Stimulated activated CD8-positive, alpha-beta memory T cell treated with anti-CD3 and anti-CD28 coated beads, Interleukin-15, amount 100 ng/mL, for 4 hours (primary cell): ENCODE data around the gene TLK2.
"Not testable (repeated sequence)": the region's sequence is repeated elsewhere in the genome, so short reads cannot be mapped to it uniquely, and the experiment has no call there.

Source experiments
- DNase-seq, 2 donors: peaks; one replicate each; pipeline ENCODE4 v3.0.0-alpha.2; 2020; ENCODE audit warnings: low read depth in 2 of 2

The TLK2 gene

GRCh38 chr17:62600805-62601204 is 122.2 kb downstream of the TLK2 start:
- DNase-seq, result no peak

GRCh38 chr17:62601471-62601870 is 122.8 kb downstream of the TLK2 start:
- DNase-seq, result no peak

GRCh38 chr17:62603783-62604182 is 125.2 kb downstream of the TLK2 start:
- DNase-seq, result not testable (repeated sequence)

- no peak for DNase-seq
Measured at GRCh38 chr17:62605588-62605987, 127.0 kb downstream of the TLK2 start.

- no peak for DNase-seq
Measured at GRCh38 chr17:62611292-62611691, 132.7 kb downstream of the TLK2 start.

GRCh38 chr17:62611728-62612127 is 133.1 kb downstream of the TLK2 start:
- DNase-seq, result no peak

- not testable (repeated sequence) for DNase-seq
Measured at GRCh38 chr17:62612289-62612688, 133.7 kb downstream of the TLK2 start.

- DNase-seq, result not testable (repeated sequence)
Measured at GRCh38 chr17:62613095-62613494, 134.5 kb downstream of the TLK2 start.

- no peak for DNase-seq
Measured at GRCh38 chr17:62614142-62614541, 135.5 kb downstream of the TLK2 start.

GRCh38 chr17:62615503-62615902 is 136.9 kb downstream of the TLK2 start:
- no peak for DNase-seq

- no peak for DNase-seq
Measured at GRCh38 chr17:62616993-62617893, 138.6 kb downstream of the TLK2 start.

- no peak for DNase-seq
Measured at GRCh38 chr17:62617894-62618472, 139.4 kb downstream of the TLK2 start.

GRCh38 chr17:62618647-62619416 is 140.2 kb downstream of the TLK2 start:
- DNase-seq, result no peak

GRCh38 chr17:62619417-62620155 is 141.0 kb downstream of the TLK2 start:
- no peak for DNase-seq

GRCh38 chr17:62621223-62621622 is 142.6 kb downstream of the TLK2 start:
- no peak for DNase-seq

- DNase-seq, result no peak
Measured at GRCh38 chr17:62625184-62625869, 146.7 kb downstream of the TLK2 start.

- DNase-seq, result no peak
Measured at GRCh38 chr17:62625870-62626200, 147.2 kb downstream of the TLK2 start.

GRCh38 chr17:62626719-62627218 is 148.1 kb downstream of the TLK2 start:
- no peak for DNase-seq

- DNase-seq, result peak; percentile 39 to 40
Measured at GRCh38 chr17:62627219-62627903, 148.7 kb downstream of the TLK2 start, which contains the start of gene MRC2. Gene MRC2, plus strand, starts transcription at chr17:62627670. Its CDS starts 133 bp downstream, at chr17:62627803.

GRCh38 chr17:62627904-62628633 is 149.4 kb downstream of the TLK2 start:
- DNase-seq, result peak; percentile 38 to 55
